ENCODE measurements around the gene SHB.

Gene SHB

DNA sequence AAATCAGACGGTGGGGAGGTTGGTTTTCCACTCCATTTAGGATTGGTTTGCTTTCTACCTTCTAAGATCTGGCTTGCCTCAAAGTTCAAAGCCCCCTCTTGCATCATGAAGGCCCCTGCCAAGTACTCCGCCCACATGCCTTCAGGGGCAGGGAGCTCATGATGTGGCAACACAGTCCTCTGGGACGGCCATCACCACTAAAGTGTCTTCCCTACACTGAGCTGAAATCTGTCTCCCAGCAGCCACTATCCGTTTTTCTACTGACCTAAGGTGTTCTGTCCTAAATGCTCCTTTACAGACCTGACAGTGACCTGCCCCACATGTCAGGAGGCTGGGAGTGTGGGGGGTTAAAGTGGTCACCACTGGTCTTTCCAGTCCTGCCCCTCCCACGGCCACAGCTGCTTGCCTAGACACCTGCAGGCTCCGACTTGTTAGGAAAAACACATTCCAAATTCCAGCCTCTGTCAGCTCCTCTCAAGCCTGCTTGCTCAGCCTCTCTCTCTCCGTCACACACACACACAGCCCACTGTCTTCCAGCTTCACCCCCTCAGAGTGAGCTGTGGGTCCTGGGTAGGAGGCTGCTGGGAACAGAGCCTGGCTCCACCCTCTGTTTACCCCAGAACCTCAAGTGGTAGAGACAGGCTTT is 44.9 kb downstream of the SHB start:
- DNase-seq (ENCODE audit: low read depth): no peak

DNA sequence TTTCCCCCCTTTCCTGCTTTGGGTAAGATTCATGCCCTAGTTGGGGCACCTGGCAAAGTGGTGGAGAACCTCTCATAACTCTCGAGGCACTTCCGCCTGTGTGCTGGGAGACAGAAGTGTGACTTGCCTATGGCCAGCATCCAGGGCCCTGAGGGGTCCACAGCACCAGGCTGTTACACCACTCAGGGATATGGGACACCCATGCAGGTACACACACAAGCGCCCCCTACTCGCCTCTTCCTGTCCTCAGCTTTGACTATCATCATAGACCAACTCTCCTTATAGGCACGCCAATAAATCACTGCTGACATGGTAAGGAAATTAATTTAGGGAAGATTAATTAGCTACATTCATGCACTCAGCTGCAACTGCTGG is 45.4 kb downstream of the SHB start:
- DNase-seq (ENCODE audit: low read depth): no peak

DNA sequence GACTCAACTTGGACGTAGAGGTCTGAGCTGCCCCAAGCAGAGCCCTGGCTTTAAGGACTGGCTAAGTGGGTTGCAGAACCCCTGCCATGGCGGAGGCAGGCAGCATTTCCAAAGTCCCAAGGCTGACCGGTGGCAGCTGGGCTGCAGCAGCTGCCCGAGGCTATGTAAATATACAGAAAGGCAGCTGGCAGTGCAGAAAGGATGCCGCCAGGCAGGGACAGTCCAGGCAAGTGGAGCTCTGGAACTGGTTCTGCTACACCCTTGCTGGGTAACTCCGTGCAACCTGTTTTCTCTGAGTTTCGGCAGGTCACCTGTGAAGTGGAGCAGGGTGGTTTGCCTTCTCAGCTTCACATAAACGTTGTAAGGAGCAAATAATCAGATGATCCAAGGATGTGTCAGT is 46.0 kb downstream of the SHB start:
- no peak for DNase-seq (ENCODE audit: low read depth)

DNA sequence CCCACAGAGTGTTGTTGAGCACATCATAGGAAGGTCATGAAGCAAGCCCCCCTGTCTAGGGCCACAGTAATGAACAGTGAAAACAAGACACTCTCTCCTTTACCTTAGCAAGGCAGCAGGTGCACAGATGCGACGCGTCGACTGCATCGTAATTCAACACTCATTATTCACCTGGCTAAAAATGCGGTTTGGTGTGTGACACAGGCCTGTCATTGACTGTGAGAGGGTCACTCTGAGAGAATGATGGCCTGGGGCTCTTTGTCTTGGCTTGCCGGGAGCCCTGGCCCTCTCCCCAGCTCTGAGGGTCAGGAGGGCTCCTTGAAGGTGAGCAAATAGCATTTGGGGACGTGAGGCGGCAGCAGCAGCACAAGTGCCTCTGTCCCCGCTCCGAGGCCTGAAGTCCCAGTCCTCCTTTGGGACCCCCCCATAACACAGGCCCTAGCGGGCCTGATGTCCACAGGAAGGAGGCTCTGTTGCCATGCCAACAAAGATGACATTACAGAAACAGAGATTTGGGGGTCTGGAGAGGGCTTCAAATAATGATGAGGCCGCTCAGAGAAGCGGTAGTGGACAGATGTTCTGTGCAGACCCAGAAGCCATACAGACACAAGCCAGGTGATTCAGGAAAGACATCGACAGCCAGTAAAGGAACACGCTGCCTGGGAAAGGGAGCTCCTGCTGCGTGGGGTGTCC is 46.7 kb downstream of the SHB start:
- DNase-seq (ENCODE audit: low read depth): no peak

DNA sequence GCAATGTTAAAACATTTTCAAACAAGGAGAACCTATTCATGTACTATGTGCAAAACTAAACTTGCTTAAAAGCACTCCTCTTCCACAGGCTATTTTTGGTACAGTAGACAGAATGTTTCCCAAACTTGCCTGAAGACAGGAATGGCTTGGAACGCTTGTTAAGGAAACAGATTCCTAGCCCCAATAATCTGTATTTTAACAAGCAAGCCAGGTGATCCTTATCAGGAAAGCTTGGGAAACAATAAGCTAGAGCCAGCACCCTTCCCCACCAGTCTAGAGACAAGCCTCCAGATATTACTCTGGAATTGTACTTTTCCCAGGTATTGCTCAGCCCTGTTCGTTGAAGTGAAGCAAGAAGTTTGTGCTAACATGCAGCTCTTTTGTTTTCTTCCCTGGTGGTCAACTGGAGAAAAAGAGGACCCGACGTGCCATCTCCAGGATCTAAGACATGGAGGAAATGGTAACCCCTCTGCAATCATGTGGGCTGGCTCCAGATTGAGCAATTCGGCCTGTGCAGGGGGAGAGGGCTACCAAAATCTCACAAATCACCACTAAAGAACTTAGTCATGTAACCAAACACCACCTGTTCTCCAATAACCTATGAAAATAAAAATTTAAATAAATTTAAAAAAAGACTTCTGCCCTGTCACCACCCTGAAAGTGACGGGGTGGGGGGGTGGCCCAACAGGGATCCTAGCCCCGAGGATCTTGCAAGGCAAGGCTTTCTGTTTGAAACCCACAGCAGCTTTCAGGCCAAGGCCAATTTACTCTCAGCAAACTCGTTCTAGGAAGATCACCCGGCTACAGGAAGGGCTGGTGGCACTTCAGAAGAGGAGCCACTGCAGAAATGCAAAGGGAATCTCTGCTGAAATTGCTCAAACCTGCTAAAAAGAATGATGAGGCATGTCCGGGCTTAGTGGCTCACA is 48.6 kb downstream of the SHB start:
- DNase-seq (ENCODE audit: low read depth): no peak

DNA sequence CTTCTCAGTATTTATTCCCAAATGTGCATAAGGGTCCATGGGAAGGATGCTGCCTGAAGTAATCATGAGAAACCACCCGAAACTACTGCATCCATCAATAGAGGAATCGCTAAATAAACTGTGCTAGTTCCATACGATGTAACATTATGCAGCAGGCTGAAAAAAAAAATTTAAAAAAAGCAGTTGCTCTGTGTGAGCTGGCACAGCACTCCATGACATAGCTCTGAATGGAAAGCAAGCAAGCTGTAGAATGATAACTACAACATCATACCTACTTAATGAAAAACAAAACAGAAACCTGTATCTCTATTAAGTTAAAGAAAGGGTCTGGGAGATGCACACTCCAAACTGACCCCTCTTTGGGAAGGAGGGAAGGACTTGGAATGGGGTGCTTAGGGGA is 49.3 kb downstream of the SHB start:
- DNase-seq (ENCODE audit: low read depth): no peak

DNA sequence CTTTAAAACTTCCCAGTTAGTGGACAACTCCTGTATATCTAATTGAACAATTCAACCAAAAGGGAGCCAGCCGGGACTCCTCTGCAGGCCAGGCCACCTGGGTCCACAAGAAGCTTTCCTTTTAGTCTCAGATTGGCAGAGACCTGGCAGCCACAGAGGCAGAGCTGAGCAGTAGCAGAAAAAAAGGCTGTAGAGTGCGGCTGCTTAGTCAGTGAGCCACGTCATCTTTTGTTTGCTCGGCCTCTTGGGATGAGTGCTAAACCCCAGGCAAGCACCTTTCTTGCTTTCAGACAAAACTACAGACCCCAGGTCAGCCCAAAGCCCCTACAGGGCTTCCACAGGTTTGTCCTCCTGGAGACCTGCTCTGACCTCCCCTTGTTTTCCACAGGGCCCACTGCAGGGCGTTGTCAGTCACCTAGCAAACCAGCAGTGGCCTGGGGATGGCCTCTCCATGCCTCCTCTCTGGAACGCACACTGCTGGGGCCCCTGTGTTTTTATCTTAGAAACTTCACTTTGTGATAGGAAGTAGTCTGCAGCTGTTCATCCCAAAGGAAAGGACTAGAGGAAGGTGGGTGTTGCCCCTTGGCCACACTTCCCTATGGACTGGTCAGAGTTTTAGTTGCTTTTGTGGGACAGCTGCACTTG is 49.9 kb downstream of the SHB start:
- DNase-seq (ENCODE audit: low read depth): no peak

DNA sequence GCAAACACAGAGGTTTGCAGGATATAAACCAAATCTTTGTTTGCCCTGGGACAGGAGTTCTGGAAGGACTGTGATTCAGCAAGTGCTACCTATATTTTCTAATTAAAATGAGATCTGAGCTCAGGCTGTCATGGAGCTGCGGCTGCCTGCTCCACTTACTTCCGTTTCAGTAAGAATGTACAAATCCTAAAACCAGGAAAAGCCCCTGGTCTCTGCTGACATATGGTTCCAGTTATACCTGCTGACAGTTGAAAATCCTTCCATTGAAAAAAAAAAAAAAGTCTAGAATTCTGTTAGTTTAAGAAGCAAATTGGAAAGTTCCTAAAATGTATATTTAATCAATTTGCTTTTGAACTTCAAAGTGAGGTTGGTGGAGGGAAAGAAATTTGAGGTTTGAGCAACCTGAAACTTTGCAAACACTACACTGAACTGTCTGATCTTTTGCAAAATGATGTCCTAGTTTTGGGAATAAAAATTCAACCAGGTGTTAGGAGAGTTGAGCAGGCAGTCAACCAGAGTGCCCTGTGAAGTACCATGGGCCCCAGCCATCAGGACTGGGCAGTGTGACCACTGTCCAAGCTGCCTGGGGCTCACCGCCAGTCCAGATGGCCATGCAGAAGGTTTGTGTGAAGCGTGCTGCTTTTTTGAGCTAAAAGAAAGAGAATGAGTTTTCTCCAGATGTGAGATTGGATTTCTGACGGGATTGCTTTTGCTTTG is 50.6 kb downstream of the SHB start:
- no peak for DNase-seq (ENCODE audit: low read depth)

DNA sequence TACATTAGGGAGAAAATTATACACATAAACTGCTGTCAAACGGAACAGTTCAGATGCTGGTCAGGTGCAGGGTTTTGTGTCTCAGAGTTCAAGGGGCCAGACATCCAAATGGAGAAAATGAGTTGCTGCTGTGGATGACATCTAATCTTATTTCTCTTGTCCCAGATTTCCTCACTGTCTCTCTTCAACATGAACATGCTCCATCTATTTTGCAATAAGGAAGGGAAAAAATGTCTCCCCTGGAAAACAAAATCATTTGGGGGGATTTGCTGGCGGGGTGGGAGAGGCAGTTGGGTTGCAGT is 51.2 kb downstream of the SHB start:
- no peak for DNase-seq (ENCODE audit: low read depth)

DNA sequence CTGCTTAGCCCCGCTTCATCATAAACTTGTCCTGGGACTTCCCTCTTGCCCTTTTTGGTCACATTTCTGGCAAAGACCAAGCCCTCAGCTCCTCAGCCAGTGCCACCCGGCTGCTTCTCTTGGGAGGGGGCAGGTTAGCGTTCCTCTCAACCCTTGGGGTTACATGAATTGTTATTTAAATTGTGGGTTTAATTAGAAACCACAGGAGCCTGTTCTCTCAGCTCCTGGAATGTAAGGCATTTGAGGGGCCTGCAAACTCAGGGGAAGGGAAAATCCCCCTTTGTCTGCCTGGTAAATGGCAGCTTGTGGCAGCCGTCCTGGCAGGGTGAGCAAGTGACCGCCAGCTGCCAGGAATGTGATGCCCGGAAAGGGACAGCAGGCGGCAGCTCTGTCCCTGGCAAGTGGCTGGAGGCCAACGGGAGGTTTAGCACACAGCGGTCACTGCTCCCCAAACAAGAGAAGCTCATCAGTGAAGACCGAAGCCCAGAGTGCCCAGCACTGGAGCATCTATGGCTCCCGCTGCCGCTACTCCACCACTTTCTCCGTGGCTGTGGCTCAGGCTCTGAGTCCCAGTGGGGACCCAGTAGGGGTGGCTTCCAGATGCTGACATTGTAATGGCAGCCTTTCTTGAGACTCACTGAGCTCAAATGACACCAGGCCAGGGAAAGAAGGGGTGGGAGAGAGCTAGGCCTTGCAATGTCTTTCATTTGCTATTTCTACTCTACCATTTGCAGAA is 51.7 kb downstream of the SHB start:
- DNase-seq (ENCODE audit: low read depth): no peak

DNA sequence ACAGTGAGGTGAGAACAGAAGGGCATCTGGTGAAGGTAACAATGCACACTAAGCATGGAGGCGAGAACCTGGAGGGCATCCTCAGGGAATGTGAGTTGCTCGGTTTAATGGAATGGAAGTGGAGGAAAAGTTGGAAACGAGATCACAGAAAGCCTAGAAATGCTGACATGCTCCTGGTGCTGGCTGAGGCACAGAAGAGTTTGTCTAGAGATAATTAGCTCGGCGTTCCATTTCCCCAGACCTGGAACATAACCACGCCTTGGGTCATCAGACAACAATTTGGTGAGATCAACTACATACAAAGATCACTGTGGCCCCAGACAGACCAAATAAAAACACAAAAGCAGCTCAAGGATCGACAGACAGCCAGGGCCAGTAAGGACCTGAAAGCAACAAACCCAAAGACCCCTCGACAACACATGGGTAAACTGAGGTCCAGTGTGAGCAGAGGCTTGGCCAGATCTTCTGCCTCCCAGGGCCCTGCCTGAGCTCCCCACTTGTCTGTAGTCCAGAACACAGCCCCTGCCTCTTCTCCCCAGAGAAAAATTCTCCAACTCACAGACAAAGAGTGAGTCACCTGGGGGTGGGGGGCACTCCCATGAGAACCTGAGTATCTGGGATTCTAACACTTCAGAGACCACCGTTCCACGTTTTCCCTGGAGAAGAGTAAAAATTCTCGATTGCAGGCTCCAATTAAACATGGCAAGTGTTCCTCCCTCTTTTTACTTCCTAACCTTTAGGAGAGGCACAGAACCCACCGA is 52.5 kb downstream of the SHB start:
- no peak for DNase-seq (ENCODE audit: low read depth)

DNA sequence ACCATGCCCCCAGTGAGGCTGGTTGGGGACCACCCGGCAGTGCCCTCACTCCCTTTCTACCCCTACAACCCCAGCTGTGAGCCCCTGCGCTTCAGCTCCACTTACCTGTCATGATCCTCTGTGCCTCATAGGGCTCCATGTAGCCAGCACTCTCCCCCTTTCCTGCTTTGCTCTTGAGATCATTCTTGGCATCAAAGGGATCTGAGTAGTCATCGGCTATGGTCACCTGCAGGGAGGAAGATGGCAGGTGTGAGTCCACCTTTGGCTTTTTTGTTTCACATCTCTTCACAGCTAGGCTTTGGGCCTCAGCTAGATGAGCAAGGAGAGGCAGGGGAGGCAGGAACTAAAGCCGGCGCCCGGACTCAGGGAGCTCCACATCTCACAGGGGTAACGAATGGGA is 53.1 kb downstream of the SHB start:
- DNase-seq (ENCODE audit: low read depth): no peak

DNA sequence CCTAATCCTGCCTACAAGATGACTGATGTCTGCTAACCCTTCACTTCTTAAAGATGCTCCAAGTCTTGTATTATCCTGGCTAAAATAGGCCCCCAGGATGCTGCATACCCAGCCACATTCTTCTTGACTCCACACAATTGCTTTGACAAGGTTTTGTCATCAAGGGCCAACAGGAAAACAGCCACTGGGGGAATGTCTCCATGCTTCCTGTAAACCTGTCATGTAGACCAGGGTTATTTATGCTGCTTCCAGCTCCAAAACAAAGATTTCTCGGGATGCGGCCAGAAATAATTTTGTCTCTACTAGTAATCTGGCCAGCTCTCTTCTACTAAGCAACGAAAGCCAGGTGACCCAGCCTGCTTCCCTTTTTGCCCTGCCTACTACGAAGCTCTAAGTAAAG is 53.8 kb downstream of the SHB start:
- no peak for DNase-seq (ENCODE audit: low read depth)

DNA sequence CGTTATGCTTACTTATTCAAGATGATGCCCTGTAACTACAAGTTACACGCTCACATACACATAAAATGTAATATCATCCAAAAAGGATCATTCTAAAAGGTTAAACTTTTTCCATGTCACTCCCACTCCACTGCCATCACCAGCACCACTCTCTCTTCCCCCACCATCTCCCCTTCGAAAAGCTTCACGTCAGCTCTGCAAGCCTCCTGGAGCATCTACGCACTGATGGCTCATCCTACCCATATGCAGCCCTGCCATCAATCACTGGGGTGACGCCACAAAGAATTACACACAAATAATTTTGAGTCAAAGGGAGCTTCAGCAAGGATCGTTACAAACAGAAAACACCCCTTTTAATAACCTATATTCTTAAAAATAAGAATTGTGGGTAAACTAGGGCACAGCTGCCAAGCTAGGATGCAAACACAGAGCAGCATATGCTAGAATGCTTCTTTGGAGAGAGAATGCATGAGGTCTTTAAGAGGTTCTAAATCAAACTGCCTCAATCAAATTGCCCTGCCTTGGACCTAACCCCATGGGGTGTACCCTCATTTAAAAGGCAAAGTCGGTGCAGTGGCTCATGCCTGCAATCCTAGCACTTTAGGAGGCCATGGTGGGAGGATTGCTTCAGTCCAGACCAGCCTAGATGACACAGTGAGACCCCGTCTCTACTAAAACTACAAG is 56.1 kb downstream of the SHB start:
- no peak for DNase-seq (ENCODE audit: low read depth)

DNA sequence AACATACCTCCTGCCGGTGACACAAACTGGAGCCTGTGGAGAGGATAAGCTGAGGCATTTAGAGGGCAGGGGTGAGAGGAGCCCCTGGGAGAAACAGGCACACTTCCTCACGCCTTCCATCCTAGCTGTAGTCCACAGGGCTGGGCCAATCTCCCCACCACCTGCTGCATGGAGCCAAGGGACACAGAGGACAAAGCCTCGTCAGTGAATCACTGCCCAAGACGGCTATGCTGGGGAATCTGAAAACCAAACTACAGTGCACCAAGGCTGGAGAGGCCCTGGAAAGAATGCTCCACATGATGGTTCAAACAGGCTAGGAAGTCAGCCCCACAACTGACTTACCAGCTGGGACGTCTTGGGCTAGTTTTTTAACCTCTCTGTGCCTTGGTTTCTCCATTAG is 57.0 kb downstream of the SHB start:
- DNase-seq (ENCODE audit: low read depth): no peak

DNA sequence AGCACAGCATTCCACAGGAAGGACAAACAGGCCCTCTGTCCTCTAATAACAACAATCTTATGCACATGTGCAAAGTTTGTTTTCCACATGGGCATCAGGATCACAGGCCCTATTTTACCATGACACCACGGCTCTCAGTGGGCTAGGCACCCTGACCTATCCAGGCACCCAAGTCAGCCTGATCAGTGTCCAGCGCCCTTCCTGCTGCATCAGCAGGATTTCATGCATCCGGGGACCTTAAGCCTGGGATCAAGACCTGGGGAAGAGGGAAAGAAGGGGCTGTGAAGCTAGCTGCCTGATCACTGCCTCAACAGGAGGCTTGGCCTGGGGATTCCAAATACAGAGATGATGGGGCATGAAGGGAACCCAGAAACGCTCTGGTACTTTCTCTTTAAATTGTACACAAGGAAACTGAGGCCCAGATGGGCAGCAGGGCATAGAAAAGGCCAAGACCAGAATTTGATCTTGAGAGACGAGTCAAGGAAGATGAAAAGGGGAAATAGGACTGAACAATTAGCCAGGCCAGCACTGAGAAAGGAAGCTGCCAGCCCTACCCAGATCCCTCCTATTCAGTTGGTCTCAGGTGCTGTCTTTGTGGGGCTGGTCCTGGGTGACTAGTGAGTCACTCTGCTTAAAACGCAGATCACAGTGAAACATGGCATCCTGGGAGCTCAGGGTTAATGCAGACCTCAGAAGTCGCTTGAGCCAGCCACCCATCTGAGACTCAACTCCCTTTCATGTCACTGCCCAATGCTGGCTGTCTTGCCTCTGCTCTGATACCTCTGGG is 57.9 kb downstream of the SHB start:
- no peak for DNase-seq (ENCODE audit: low read depth)

DNA sequence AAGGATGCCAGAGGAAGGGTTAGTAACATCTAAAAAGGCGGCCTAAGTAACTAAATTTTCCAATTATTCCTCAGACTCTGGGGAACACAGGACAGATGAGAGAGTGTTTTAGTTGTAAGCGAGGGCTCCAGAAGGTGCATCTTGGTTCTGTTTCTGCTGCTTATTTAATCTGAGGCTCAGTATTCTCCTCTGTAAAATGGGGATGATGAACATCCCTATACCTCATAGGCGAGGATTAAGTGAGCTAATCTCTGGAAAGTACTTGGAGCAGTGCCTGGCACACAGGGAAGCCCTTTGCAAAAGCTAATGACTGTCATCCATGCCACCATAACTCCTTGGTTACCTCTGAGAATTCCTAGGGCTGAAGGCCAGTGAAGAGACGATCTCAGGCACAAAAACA is 59.0 kb downstream of the SHB start:
- DNase-seq (ENCODE audit: low read depth): no peak

DNA sequence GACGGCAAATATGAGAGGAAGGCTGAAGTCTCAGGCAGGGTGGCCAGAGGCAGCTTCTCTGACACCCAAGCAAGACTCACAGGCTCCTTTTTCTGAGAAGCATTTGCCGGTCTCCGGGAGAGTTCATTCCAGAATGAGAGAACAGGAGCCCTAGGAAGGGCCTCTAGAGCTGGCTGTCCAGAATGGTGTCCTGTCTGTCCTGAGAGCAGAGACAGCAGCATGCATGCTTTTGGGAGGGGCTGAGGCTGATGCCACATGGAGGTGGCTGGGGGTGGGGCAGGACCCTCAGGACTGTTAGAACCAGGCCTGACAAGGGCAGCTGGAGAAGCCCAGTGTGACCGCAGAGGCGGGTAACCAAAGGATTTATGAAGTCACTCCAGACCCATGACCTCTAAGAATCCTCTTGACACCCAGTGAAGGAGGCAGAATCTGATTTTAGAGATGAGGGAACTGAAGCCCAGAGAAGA is 60.0 kb downstream of the SHB start:
- DNase-seq (ENCODE audit: low read depth): no peak

Measured in HS-27A (cell line).